Measurements from ENCODE around the gene FRY. TPM values are rescaled to one million over a fixed set of nuclear protein-coding genes. Genes with fewer than 3 reads are reported as not detected.

Gene FRY
- 1 to 10 TPM; 6.4 to 8.5 TPM for total RNA-seq

DNA sequence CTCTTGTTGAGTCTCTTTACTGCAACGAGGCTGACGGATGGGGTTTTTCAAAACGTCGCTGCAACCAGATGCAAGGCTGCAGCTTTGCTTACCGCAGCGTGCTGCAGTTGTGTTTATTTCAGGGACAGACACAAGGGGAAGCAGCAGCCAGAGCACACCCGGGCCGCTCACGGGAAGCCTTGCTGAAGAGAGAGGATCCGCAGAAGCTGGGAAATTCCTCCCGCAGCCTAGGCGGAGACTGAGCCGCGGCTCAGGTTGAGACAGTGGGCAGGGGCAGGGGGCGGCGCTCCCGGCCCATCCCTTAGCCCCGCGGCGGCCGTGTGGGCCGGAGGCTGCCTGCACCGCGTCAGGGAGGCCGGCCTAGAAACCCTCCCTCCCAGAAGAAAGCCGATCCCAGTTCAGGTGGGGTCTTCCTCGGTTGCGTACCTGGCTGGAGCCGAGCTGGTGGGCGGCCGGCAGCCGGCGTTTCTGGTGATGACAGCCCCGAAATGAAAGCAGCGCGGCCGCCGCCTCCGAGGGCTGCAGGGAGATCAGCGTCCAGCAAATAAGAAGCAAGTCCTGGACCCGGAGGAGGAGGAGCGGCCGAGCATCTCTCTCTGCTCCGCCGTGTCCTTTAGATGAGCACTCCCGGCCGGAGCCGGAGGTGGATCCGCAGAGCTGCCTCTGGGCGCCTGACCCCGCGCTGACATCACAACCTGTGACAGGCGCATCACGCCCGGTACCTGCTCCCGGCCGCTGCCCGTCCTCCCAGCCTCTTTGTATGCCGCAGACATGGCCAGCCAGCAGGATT is at the start of gene FRY:
Gene FRY, plus strand, starts transcription at position 750 of the 790 bp plus-strand sequence. Its CDS starts 22 bp downstream, at position 772.

DNA sequence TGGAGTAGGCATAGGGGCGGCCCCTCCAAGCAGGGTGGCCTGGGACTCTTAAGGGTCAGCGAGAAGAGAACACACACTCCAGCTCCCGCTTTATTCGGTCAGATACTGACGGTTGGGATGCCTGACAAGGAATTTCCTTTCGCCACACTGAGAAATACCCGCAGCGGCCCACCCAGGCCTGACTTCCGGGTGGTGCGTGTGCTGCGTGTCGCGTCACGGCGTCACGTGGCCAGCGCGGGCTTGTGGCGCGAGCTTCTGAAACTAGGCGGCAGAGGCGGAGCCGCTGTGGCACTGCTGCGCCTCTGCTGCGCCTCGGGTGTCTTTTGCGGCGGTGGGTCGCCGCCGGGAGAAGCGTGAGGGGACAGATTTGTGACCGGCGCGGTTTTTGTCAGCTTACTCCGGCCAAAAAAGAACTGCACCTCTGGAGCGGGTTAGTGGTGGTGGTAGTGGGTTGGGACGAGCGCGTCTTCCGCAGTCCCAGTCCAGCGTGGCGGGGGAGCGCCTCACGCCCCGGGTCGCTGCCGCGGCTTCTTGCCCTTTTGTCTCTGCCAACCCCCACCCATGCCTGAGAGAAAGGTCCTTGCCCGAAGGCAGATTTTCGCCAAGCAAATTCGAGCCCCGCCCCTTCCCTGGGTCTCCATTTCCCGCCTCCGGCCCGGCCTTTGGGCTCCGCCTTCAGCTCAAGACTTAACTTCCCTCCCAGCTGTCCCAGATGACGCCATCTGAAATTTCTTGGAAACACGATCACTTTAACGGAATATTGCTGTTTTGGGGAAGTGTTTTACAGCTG is 283.9 kb downstream of the FRY start, which contains the start of the genes BRCA2 and ZAR1L:
Gene BRCA2, plus strand, starts transcription at position 271 of the 790 bp plus-strand sequence. CDS start 953 bp downstream, outside the sequence.
Gene ZAR1L, minus strand, starts transcription at position 126 of the 790 bp plus-strand sequence. CDS start 3,438 bp downstream, outside the sequence.

